Measurements from ENCODE around the gene NUDT14.

DNA sequence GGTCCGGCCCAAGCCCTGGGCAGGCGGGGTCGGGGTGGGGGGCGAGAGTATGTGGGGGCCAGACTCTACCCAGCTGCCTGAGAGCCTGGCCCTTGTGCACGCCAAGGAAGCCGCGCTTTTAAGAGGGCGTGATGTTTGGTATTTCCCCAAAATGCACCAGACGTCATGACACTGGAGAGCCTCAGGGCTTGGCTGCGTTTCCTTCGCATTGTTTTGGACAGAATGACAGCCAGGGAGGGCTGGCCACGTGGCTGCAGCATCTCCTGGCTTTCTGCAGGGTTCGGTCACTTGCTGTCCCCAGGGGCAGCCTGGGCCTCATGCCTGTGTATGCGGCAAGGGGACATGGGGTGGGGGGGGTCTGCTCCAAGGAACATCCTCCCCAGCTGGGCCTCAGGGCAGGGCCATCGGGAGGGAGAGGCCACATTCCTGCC, 16.1 kb upstream of the NUDT14 start:
- TF ChIP-seq, protein P1, sequence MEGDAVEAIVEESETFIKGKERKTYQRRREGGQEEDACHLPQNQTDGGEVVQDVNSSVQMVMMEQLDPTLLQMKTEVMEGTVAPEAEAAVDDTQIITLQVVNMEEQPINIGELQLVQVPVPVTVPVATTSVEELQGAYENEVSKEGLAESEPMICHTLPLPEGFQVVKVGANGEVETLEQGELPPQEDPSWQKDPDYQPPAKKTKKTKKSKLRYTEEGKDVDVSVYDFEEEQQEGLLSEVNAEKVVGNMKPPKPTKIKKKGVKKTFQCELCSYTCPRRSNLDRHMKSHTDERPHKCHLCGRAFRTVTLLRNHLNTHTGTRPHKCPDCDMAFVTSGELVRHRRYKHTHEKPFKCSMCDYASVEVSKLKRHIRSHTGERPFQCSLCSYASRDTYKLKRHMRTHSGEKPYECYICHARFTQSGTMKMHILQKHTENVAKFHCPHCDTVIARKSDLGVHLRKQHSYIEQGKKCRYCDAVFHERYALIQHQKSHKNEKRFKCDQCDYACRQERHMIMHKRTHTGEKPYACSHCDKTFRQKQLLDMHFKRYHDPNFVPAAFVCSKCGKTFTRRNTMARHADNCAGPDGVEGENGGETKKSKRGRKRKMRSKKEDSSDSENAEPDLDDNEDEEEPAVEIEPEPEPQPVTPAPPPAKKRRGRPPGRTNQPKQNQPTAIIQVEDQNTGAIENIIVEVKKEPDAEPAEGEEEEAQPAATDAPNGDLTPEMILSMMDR (IDR thresholded peaks at IDR 0.05; ENCODE audit: borderline replicate concordance, extremely low read depth, low read length, poor library complexity, severe bottlenecking), result no peak
- TF ChIP-seq EZH2 (IDR thresholded peaks at IDR 0.05; ENCODE audit: borderline replicate concordance, low read depth, low read length, severe bottlenecking), result no peak
